KBM-7 (cell line): ENCODE data around the gene MFSD1.

Experiments
- DNase-seq: peaks from one replicate; pipeline ENCODE4 v3.0.0-alpha.2; 2015
- in situ Hi-C: fragments of 300-500 bp; cut with MboI; formaldehyde crosslinking; loops from 2 replicates; pipeline ENCODE4 v1.14.3; 2020; ENCODE audit warnings: low sequenced_read_pairs, low pct_unique_long_range_greater_than_20kb, mixed read lengths

MFSD1 gene

GRCh38 chr3:158801696-158802408 lies at the start of gene MFSD1:
Gene MFSD1 (plus strand): TSS chr3:158802054. CDS start chr3:158802153, 99 bp downstream.
- in situ Hi-C loops, result no loop called here
- DNase-seq, result peak; percentile 93

- no peak for DNase-seq
- in situ Hi-C loops, result no loop called here
Observed at GRCh38 chr3:158753854-158754253, 48.0 kb upstream of the MFSD1 start.

- DNase-seq, result no peak
- in situ Hi-C loops, result no loop called here
Observed at GRCh38 chr3:158755421-158755820, 46.4 kb upstream of the MFSD1 start.

- in situ Hi-C loops, result no loop called here
- DNase-seq, result no peak
Observed at GRCh38 chr3:158761350-158761749, 40.5 kb upstream of the MFSD1 start.

- in situ Hi-C loops, result no loop called here
- no peak for DNase-seq
Observed at GRCh38 chr3:158762701-158763100, 39.2 kb upstream of the MFSD1 start.

- in situ Hi-C loops, result no loop called here
Observed at GRCh38 chr3:158763421-158763820, 38.4 kb upstream of the MFSD1 start.

GRCh38 chr3:158765518-158766205 lies 36.2 kb upstream of the MFSD1 start:
- DNase-seq, result no peak
- in situ Hi-C loops, result no loop called here

More at GRCh38 chr3:158763421-158763820, 38.4 kb upstream of the MFSD1 start:
- DNase-seq, result no peak

- no peak for DNase-seq
- in situ Hi-C loops, result no loop called here
Observed at GRCh38 chr3:158766364-158766763, 35.5 kb upstream of the MFSD1 start.

GRCh38 chr3:158768361-158768787 lies 33.5 kb upstream of the MFSD1 start:
- DNase-seq, result no peak
- in situ Hi-C loops, result no loop called here

- in situ Hi-C loops, result no loop called here
- DNase-seq, result no peak
Observed at GRCh38 chr3:158768881-158769543, 32.8 kb upstream of the MFSD1 start.

GRCh38 chr3:158769549-158769948 lies 32.3 kb upstream of the MFSD1 start:
- DNase-seq, result no peak
- in situ Hi-C loops, result no loop called here

GRCh38 chr3:158769952-158770740 lies 31.7 kb upstream of the MFSD1 start:
- in situ Hi-C loops, result no loop called here
- DNase-seq, result no peak

GRCh38 chr3:158770741-158771350 lies 31.0 kb upstream of the MFSD1 start:
- DNase-seq, result no peak
- in situ Hi-C loops, result no loop called here

- in situ Hi-C loops, result no loop called here
- no peak for DNase-seq
Observed at GRCh38 chr3:158771577-158771976, 30.3 kb upstream of the MFSD1 start.

- DNase-seq, result no peak
- in situ Hi-C loops, result no loop called here
Observed at GRCh38 chr3:158771982-158772381, 29.9 kb upstream of the MFSD1 start.

- in situ Hi-C loops, result no loop called here
- DNase-seq, result no peak
Observed at GRCh38 chr3:158773166-158773565, 28.7 kb upstream of the MFSD1 start.

GRCh38 chr3:158773845-158774830 lies 27.7 kb upstream of the MFSD1 start:
- in situ Hi-C loops, result no loop called here
- no peak for DNase-seq

- in situ Hi-C loops, result no loop called here
- no peak for DNase-seq
Observed at GRCh38 chr3:158774965-158775364, 26.9 kb upstream of the MFSD1 start.
